ENCODE data around the gene LGALS14.
"Not testable (repeated sequence)": the region's sequence is repeated elsewhere in the genome, so short reads cannot be mapped to it uniquely, and the experiment has no call there.

The LGALS14 gene

DNA sequence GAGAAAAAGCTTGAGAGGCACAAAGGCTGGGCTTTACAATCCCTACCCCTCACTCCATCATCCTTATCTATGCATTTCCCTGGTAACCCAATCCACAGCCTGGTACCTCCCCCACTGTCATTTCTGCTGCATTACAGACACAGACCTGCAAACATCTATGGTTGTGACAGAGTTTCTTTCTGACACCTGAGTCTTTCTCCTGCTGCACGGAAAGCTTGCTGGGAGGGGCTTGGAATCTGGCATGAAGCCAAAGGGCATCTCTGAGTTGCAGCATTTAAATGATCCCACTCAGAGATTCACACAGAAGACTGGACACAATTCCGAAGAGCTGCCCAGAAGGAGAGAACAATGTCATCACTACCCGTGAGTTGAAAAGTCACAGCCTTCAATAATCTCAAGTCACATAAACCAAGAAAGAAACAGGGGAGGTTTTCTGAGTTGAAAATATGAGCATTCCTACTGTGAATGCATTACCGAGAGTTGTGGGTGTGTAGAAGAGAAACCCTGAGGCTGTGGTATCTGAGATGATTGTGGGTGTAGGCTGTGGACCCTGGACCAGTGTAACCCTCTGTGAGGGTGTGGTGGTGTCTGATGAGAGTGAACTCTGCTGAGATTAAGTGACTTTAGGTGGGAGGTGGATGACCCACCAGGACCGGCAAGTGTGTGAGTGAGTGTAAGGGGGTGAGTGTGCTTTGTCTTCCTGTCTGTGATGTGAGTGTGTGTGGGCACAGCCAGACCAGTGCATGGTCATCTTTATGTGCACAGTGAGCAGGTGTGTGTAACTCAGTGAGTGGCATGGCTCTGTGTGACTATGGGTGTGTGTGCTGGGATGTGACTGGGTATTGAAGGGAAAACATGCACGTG lies at the start of gene LGALS14:
TSS of gene LGALS14 (plus strand) at position 301 of the 864 bp plus-strand sequence. CDS start at position 349, 48 bp downstream.
- DNase-seq: no peak

GRCh38 chr19:39655613-39656012 lies 48.7 kb upstream of the LGALS14 start, which contains the start of gene LGALS16:
TSS of gene LGALS16 (plus strand) at chr19:39655913. CDS start at chr19:39655962, 49 bp downstream.
- DNase-seq: no peak

DNA sequence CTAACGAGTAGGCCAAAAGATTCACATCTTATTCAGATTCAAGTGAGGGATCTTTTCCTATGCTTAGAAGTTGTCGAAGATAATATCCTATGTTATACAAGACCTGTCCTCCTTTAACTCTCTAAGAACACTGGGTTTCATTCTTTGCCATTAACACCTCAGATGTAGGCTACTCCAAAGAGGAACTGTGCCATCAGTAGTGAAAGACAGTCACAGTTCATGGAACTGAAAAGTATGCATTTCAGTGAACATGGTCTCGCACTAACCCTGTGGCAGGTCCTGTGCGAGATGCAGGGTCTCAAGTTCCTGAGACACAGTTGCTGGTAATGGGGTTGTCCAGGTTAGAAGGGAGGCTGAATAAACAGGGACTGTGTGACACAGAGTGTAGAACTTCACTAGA lies 44.5 kb upstream of the LGALS14 start:
- DNase-seq: no peak

- DNase-seq: no peak
Measured at GRCh38 chr19:39660661-39661060, 43.6 kb upstream of the LGALS14 start.

- DNase-seq: no peak
Measured at GRCh38 chr19:39661565-39661964, 42.7 kb upstream of the LGALS14 start.

- not testable (repeated sequence) for DNase-seq
Measured at GRCh38 chr19:39669860-39670259, 34.4 kb upstream of the LGALS14 start.

DNA sequence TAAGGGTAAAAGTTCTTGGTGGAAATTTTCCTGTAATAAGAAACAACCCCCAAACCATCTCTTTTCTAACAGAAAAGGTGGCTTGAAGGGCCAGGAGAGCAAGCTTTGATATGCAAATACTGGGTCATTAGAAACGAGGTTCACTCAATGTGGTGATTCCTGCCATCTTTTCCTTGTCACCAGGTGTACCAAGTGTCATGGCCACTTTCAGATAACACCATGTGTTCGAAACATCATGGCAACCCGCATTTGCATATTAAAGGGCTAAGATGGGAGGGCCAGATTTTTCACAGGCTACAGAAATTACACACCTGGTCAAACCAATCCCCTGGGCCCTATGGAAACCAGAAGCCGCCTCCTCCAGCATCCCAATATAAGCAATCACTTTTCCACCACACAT lies 33.3 kb upstream of the LGALS14 start:
- DNase-seq: no peak

- DNase-seq: peak; percentile 31
Measured at GRCh38 chr19:39671739-39672363, 32.4 kb upstream of the LGALS14 start.

GRCh38 chr19:39672473-39672872 lies 31.8 kb upstream of the LGALS14 start:
- no peak for DNase-seq

- DNase-seq: not testable (repeated sequence)
Measured at GRCh38 chr19:39673862-39674261, 30.4 kb upstream of the LGALS14 start.

- no peak for DNase-seq
Measured at GRCh38 chr19:39676004-39676403, 28.3 kb upstream of the LGALS14 start.

- DNase-seq: no peak
Measured at GRCh38 chr19:39677961-39678889, 26.1 kb upstream of the LGALS14 start.

GRCh38 chr19:39679056-39679790 lies 25.1 kb upstream of the LGALS14 start:
- no peak for DNase-seq

DNA sequence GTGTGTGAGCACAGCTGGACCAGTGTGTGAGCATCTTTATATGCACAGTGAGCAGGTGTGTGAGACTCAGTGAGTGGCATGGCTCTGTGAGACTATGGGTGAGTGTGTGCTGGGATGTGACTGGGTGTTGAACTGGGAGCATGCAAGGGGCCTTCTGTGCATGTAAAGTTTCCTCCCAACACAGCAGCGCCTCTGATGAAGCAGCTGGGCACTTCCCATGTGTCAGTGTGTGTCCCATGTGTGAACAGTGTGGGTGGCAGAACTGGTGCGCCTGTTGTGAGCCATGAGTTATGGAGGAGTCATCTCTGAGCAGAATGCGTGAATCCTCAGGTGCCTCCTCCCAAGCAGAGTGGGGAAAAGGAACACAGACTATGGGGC lies 24.5 kb upstream of the LGALS14 start:
- no peak for DNase-seq

- DNase-seq: no peak
Measured at GRCh38 chr19:39680593-39680992, 23.7 kb upstream of the LGALS14 start.

- DNase-seq: no peak
Measured at GRCh38 chr19:39681416-39681815, 22.9 kb upstream of the LGALS14 start.

DNA sequence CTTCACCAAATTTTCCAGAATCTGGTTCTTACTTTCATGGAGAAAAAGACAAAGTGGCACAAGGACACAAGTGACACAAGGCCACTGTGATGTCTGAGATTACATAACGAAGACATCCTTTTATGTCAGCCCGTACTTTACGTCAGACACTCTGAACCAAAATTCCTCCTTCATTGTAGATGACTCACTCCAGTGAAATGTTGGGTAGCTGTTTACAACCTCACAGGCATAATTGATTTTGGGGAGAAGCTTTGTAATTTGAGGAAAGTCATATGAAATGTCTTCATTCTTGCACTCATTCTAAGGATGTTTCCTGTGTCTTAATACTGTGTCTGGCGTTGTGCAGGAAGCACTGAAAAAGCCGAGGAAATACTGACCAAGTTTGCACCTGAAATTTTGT lies 20.0 kb upstream of the LGALS14 start:
- DNase-seq: no peak

GRCh38 chr19:39686739-39687138 lies 17.5 kb upstream of the LGALS14 start:
- DNase-seq: no peak

DNA sequence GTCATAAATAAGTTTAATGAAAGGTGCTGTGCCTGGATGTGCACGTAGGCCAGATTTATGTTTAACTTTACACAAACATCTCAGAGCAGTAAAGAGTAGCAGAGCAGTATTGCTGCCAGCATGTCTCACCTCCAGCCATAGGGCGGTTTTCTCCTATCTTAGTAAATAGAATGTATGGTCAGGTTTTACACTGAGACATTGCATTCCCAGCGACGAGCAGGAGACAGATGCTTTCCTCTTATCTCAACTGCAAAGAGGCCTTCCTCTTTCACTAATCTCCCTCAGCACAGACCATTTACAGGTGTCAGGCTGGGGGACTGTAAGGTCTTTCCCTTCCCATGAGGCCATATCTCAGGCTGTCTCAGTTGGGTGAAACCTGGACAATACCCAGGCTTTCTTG lies 15.6 kb upstream of the LGALS14 start:
- not testable (repeated sequence) for DNase-seq

GRCh38 chr19:39692166-39692565 lies 12.1 kb upstream of the LGALS14 start:
- DNase-seq: no peak

DNA sequence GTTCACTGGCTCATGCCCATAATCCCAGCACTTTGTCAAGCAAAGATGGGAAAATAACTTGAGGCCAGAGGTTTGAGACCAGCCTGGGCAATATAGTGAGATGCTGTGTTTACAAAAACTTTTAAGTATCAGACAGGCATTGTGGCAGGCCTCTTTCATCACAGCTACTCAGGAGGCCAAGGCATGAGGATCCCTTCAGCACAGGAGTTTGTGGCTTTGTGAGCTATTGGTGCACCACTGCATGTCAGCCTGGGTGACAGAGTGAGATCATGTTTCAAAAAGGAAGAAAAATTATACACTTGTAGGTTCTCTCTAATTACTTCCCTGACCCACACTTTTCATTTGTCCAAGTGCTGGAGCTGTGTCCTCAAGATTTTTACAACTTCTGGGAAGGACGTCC lies 11.5 kb upstream of the LGALS14 start:
- DNase-seq: no peak

- DNase-seq: no peak
Measured at GRCh38 chr19:39695759-39696158, 8.5 kb upstream of the LGALS14 start.
